ENCODE measurements around the gene CFAP299.

CFAP299 gene

DNA sequence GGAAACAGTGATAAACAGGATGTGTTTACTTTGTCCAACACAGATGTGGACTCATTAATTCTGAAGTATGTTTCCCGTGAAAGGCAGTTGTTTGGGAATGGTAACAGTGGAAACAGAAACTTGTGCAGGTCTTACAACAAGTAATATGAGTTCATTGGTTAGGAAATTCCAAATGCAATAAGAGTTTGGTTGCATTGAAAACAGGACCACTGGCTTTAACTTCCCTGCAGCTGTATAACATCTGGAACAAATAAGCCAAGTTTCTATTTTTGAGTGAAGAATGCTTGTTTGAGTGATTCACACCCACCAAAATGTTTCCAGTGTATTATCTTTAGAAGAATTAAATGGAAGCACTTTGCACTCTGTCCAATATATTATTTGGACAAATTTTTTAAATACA lies 612.6 kb downstream of the CFAP299 start:
- H3K9me3 ChIP-seq (ENCODE audit: control insufficient read depth, low read length) = no peaks in the 10 kb centered on the region
- H3K36me3 ChIP-seq (ENCODE audit: control insufficient read depth, insufficient read depth, low read length) = no peaks in the 10 kb centered on the region
- no peaks in the 10 kb centered on the region for H3K4me1 ChIP-seq (ENCODE audit: control insufficient read depth, insufficient read depth, low read length, poor library complexity, severe bottlenecking)
- no peak overlapping the region for H3K4me3 ChIP-seq (ENCODE audit: extremely low read depth, insufficient read depth, low read length, poor library complexity, severe bottlenecking)
- no peak overlapping the region for H3K27ac ChIP-seq (ENCODE audit: low read depth, low read length, severe bottlenecking)
- 73 to 86% methylated on average over 1 of the region's 1 CpG for WGBS, 2 experiments (ENCODE audit: insufficient coverage in 2 of 2)

DNA sequence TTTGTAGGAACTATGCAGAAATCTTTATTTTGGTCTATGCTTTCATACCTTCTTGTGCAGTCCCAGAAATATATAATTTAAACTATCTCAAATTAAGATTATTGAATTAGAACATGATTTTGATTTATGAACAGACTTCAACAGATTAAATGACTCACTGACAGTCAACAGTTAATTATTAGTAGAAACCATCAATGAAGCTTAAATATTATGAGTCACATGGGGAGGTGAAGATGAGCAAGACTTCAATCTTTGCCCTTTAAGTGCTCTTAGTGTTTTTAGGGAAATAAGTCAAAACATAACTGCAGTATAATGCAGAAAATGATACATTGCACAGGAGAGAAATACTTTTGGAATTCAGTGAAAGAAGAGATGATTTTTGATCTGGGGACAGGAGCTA lies 613.5 kb downstream of the CFAP299 start:
- no peak overlapping the region for H3K4me3 ChIP-seq (ENCODE audit: extremely low read depth, insufficient read depth, low read length, poor library complexity, severe bottlenecking)
- H3K4me1 ChIP-seq (ENCODE audit: control insufficient read depth, insufficient read depth, low read length, poor library complexity, severe bottlenecking) = no peaks in the 10 kb centered on the region
- H3K36me3 ChIP-seq (ENCODE audit: control insufficient read depth, insufficient read depth, low read length) = no peaks in the 10 kb centered on the region
- no peaks in the 10 kb centered on the region for H3K9me3 ChIP-seq (ENCODE audit: control insufficient read depth, low read length)
- H3K27ac ChIP-seq (ENCODE audit: low read depth, low read length, severe bottlenecking) = no peak overlapping the region

DNA sequence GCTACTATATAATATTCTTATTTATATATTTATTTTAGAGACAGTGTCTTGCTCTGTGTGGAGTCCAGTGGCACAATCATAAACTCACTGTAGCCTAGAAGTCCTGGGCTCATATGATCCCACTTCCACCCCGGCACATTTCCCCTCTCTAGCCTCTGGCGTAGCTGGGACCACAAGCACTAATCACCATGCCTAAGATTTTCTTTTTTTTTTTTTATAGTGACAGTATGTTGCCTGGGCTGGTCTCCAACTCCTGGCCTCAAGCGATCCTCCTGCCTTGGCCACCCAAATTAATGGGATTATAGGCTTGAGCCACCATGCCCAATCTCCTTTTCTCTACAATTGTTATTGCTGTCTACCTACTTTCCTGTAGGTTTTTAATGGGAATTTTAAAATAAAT lies 620.9 kb downstream of the CFAP299 start:
- WGBS, 2 experiments (ENCODE audit: insufficient coverage in 2 of 2) = no CpG with 5 or more reads among the region's 3 CpGs
- Histone ChIP-seq H3K4me1 (ENCODE audit: control insufficient read depth, insufficient read depth, low read length, poor library complexity, severe bottlenecking) (no peaks in the 10 kb centered on the region), H3K4me3 (ENCODE audit: extremely low read depth, insufficient read depth, low read length, poor library complexity, severe bottlenecking) (no peak overlapping the region), H3K9me3 (ENCODE audit: control insufficient read depth, low read length) (no peaks in the 10 kb centered on the region), H3K36me3 (ENCODE audit: control insufficient read depth, insufficient read depth, low read length) (no peaks in the 10 kb centered on the region), H3K27ac (ENCODE audit: low read depth, low read length, severe bottlenecking) (no peak overlapping the region)

DNA sequence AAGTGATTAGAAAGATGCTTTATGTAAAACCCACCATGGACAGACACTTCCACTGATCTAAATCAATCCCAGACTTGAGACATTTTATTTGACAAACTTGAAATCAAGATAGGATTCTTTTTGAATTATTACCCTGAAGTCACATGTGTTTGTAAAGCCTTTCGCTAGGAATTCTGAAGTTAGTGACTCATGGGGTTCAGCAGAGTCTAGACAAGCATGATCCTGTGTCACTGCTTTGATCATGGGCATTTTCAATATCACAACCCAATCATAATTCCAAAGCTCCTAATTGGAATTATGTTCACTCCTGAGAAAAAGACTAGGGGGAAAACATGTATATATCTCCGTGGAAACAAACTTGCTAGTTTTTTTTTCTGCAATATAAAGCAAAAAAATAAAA lies 627.5 kb downstream of the CFAP299 start:
- no peak overlapping the region for H3K4me3 ChIP-seq (ENCODE audit: extremely low read depth, insufficient read depth, low read length, poor library complexity, severe bottlenecking)
- no peak overlapping the region for H3K27ac ChIP-seq (ENCODE audit: low read depth, low read length, severe bottlenecking)
- H3K9me3 ChIP-seq (ENCODE audit: control insufficient read depth, low read length) = no peaks in the 10 kb centered on the region
- H3K4me1 ChIP-seq (ENCODE audit: control insufficient read depth, insufficient read depth, low read length, poor library complexity, severe bottlenecking) = no peaks in the 10 kb centered on the region
- no CpG with 5 or more reads among the region's 2 CpGs for WGBS, 2 experiments (ENCODE audit: insufficient coverage in 2 of 2)
- no peaks in the 10 kb centered on the region for H3K36me3 ChIP-seq (ENCODE audit: control insufficient read depth, insufficient read depth, low read length)

DNA sequence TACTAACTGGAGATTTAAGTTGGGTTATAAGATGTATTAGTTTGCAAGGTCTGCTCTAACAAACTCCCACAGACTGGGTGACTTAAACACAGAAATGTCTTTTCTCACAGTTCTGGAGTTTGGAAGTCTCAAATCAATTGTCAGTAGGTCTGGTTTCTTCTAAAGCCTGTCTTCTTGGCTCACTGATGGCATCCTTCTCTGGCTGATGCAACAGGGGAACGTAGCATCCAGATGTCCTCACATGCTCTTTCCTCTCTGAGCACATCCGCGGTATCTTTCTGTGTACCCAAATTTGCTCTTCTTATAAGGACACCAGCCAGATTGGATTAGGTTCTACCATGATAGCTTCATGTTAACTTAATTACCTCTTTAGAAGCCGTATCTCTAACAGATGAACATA lies 631.8 kb downstream of the CFAP299 start:
- Histone ChIP-seq H3K4me1 (ENCODE audit: control insufficient read depth, insufficient read depth, low read length, poor library complexity, severe bottlenecking) (no peaks in the 10 kb centered on the region), H3K4me3 (ENCODE audit: extremely low read depth, insufficient read depth, low read length, poor library complexity, severe bottlenecking) (no peak overlapping the region), H3K9me3 (ENCODE audit: control insufficient read depth, low read length) (no peaks in the 10 kb centered on the region), H3K27ac (ENCODE audit: low read depth, low read length, severe bottlenecking) (no peak overlapping the region), H3K36me3 (ENCODE audit: control insufficient read depth, insufficient read depth, low read length) (no peaks in the 10 kb centered on the region)
- 89 to 98% methylated on average over 4 of the region's 4 CpGs for WGBS, 2 experiments (ENCODE audit: insufficient coverage in 2 of 2)

DNA sequence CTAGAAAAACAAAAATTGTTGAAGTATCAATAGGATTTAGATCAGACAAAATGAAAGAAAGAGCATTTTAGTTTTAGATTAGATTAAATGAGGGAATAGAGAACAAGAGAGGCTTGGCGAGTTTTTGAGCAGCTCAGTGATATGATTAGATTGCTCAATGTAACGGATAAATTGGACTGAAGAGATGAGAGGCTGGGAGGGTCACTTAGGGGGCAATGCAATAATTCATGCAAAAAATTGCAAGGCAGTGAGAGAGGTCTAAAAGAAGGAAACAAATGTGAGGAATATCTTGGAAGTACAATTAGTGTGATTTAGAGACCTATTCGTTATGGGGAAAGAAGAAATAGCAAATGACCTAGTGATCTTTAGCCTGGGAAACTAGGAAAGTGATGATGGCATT lies 644.7 kb downstream of the CFAP299 start:
- Histone ChIP-seq H3K27ac (ENCODE audit: low read depth, low read length, severe bottlenecking) (no peak overlapping the region), H3K36me3 (ENCODE audit: control insufficient read depth, insufficient read depth, low read length) (no peaks in the 10 kb centered on the region), H3K4me3 (ENCODE audit: extremely low read depth, insufficient read depth, low read length, poor library complexity, severe bottlenecking) (no peak overlapping the region), H3K4me1 (ENCODE audit: control insufficient read depth, insufficient read depth, low read length, poor library complexity, severe bottlenecking) (no peaks in the 10 kb centered on the region), H3K9me3 (ENCODE audit: control insufficient read depth, low read length) (no peaks in the 10 kb centered on the region)
- 83 to 96% methylated on average over 2 to 3 of the region's 3 CpGs for WGBS, 2 experiments (ENCODE audit: insufficient coverage in 2 of 2)

DNA sequence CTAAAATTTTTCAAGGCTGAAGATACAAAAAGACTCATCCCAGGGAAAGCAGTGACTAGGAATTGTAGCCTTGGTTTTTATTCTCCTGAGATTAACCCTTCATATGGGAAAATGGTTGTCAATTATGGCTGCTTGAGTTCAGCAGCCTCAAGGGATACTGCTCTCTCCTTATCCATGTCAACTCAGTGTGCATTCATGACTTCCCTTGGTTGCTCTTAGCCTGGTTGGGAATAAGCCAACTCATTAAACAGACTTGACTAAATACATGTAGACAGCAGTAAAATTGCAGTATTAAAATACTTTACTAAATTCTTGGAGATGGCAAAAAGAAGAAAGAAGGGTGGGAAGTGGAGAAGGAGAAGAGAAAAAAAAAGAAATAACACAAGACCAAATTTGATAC lies 650.5 kb downstream of the CFAP299 start:
- H3K27ac ChIP-seq (ENCODE audit: low read depth, low read length, severe bottlenecking) = no peak overlapping the region
- no peak overlapping the region for H3K4me3 ChIP-seq (ENCODE audit: extremely low read depth, insufficient read depth, low read length, poor library complexity, severe bottlenecking)
- no peaks in the 10 kb centered on the region for H3K4me1 ChIP-seq (ENCODE audit: control insufficient read depth, insufficient read depth, low read length, poor library complexity, severe bottlenecking)
- H3K9me3 ChIP-seq (ENCODE audit: control insufficient read depth, low read length) = no peaks in the 10 kb centered on the region
- H3K36me3 ChIP-seq (ENCODE audit: control insufficient read depth, insufficient read depth, low read length) = no peaks in the 10 kb centered on the region

DNA sequence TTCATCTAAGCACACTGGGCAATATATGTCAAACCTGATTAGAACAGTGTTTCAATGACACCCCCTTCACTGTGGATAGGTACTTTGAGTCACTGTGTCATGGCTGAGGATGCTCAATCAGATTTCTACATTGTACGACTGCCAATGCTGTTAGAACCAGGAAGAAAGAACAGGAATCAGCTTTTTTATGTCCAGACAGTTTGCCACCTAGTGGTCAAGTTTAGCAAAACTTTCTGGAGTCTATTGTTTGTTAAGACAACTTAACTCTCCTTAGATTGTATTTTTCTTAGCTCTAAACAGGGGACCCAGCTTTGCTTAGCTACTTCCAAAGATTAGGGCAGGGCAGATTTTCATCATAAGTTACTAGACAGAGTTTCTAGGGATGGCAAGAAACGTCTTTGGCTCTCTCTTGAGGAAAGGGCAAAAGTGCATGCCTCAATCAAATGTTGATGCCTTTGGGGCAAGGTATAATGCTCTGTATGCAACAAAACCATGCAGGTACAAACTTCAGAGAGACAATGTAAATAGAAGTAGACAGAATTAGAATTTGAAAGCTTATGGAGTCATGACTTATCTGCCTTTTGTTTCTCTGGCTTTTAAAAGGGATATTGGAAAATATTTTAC lies 654.5 kb downstream of the CFAP299 start:
- Histone ChIP-seq H3K9me3 (ENCODE audit: control insufficient read depth, low read length) (no peaks in the 10 kb centered on the region), H3K4me3 (ENCODE audit: extremely low read depth, insufficient read depth, low read length, poor library complexity, severe bottlenecking) (no peak overlapping the region), H3K4me1 (ENCODE audit: control insufficient read depth, insufficient read depth, low read length, poor library complexity, severe bottlenecking) (no peaks in the 10 kb centered on the region), H3K36me3 (ENCODE audit: control insufficient read depth, insufficient read depth, low read length) (no peaks in the 10 kb centered on the region), H3K27ac (ENCODE audit: low read depth, low read length, severe bottlenecking) (no peak overlapping the region)
- 27 to 30% methylated on average over 2 of the region's 2 CpGs for WGBS, 2 experiments (ENCODE audit: insufficient coverage in 2 of 2)

DNA sequence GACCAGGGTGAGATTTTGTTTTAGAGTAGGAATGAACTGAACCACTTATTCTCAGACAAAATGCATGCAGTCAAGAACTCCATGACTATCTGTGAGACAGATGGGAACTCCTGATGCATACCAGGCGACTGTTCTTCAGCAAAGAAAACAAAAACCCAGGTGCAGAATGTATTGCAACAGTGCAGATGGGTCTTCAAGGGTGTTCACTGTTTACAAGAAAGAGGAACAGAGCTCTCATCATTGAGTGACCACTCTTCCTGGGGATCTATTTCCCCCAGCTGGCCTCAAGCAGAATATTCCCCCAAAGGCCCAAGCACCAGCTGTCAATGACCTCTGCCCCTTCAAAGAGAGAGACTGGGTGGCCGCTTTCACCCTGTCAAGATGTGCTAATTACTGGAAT lies 655.3 kb downstream of the CFAP299 start:
- Histone ChIP-seq H3K27ac (ENCODE audit: low read depth, low read length, severe bottlenecking) (no peak overlapping the region), H3K4me1 (ENCODE audit: control insufficient read depth, insufficient read depth, low read length, poor library complexity, severe bottlenecking) (no peaks in the 10 kb centered on the region), H3K36me3 (ENCODE audit: control insufficient read depth, insufficient read depth, low read length) (no peaks in the 10 kb centered on the region), H3K4me3 (ENCODE audit: extremely low read depth, insufficient read depth, low read length, poor library complexity, severe bottlenecking) (no peak overlapping the region), H3K9me3 (ENCODE audit: control insufficient read depth, low read length) (no peaks in the 10 kb centered on the region)
- 71 to 100% methylated on average over 2 of the region's 2 CpGs for WGBS, 2 experiments (ENCODE audit: insufficient coverage in 2 of 2)

DNA sequence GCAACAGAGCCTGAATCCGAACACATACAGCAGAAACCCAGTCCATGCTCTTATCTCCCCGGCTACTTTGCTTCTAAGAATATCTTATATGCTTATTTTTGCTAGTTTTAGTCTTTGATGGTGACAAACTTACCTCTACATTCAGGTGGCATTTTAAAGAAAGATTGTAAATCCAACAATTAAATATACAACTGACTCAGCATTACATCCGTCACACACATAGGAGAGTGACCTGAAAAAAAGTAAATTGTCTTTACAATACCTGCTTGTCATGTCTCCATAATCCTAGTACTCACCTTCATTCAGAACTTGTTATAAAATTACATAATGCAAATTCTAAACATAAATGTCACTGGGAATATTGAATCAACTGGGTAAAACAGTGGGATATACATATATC lies 664.4 kb downstream of the CFAP299 start:
- no peaks in the 10 kb centered on the region for H3K4me1 ChIP-seq (ENCODE audit: control insufficient read depth, insufficient read depth, low read length, poor library complexity, severe bottlenecking)
- no peaks in the 10 kb centered on the region for H3K36me3 ChIP-seq (ENCODE audit: control insufficient read depth, insufficient read depth, low read length)
- no peak overlapping the region for H3K4me3 ChIP-seq (ENCODE audit: extremely low read depth, insufficient read depth, low read length, poor library complexity, severe bottlenecking)
- no CpG with 5 or more reads among the region's 3 CpGs for WGBS, 2 experiments (ENCODE audit: insufficient coverage in 2 of 2)
- H3K9me3 ChIP-seq (ENCODE audit: control insufficient read depth, low read length) = no peaks in the 10 kb centered on the region
- no peak overlapping the region for H3K27ac ChIP-seq (ENCODE audit: low read depth, low read length, severe bottlenecking)

DNA sequence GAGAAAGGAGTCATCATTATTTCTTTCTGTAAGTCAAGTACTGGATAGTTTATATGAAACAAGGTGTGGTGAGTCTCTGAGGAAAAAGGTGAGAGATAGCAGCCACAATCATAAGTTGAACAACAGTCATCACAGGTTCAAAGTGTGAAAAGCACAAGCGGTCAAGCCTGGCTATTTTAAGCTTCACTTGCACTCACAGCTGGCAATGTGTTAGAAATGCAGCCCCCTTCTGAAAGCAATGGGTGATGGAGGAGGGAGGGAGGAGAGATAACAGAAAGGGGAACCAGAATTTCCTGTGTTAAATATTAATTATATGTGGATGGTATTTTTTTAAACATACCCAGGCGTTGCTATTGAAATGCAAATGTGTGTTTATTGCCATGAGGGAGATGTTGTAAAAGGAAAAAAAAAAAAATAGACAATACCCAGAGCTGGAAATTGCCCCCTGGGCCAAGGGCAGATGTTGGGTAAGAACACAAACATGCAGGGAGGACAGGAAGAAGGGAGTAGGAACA lies 668.1 kb downstream of the CFAP299 start:
- Histone ChIP-seq H3K4me1 (ENCODE audit: control insufficient read depth, insufficient read depth, low read length, poor library complexity, severe bottlenecking) (no peaks in the 10 kb centered on the region), H3K9me3 (ENCODE audit: control insufficient read depth, low read length) (no peaks in the 10 kb centered on the region), H3K27ac (ENCODE audit: low read depth, low read length, severe bottlenecking) (no peak overlapping the region), H3K36me3 (ENCODE audit: control insufficient read depth, insufficient read depth, low read length) (no peaks in the 10 kb centered on the region), H3K4me3 (ENCODE audit: extremely low read depth, insufficient read depth, low read length, poor library complexity, severe bottlenecking) (no peak overlapping the region)
- 33 to 60% methylated on average over 1 of the region's 2 CpGs for WGBS, 2 experiments (ENCODE audit: insufficient coverage in 2 of 2)
